ENCODE data around the gene SLC7A14. TPM values are rescaled to one million over a fixed set of nuclear protein-coding genes. Genes with fewer than 3 reads are reported as not detected.

The SLC7A14 gene
- total and polyA plus RNA-seq, 2 experiments from 2014 or later, result 0.05 TPM; not detected in 1

- TF ChIP-seq EZH2 (IDR thresholded peaks at IDR 0.05; ENCODE audit: insufficient read depth, poor library complexity, severe bottlenecking), result no peak
- no peak for TF ChIP-seq EZH2phosphoT487 (IDR thresholded peaks at IDR 0.05; ENCODE audit: insufficient read depth, low read depth)
- Histone ChIP-seq H3K79me2 (ENCODE audit: insufficient read depth) (no peaks in the 10 kb centered on the region), H3F3A (ENCODE audit: insufficient read depth) (no peaks in the 10 kb centered on the region; the same call in 1 of the 2 replicates), H3K27me3 (replicated peaks; ENCODE audit: insufficient read depth) (no peaks in the 10 kb centered on the region), H3K9ac (peak overlapping the region; percentile 27; the same call in 1 of the 2 replicates), H3K9me3 (ENCODE audit: low read depth) (no peaks in the 10 kb centered on the region), H3K9me2 (ENCODE audit: insufficient read depth) (no peaks in the 10 kb centered on the region), H3K4me3 (peak overlapping the region; percentile 30; the same call in 1 of the 2 replicates), H2AFZ (peak overlapping the region; percentile 65), H3K36me3 (ENCODE audit: low read depth) (no peaks in the 10 kb centered on the region), H3K27ac (no peak overlapping the region), H3K4me1 (ENCODE audit: insufficient read depth) (no peaks in the 10 kb centered on the region), H3K4me2 (ENCODE audit: unreplicated experiment) (peak overlapping the region; percentile 57), H4K20me1 (ENCODE audit: insufficient read depth) (no peaks in the 10 kb centered on the region)
- WGBS, 2 experiments (ENCODE audit: low coverage in 1 of 2, low lambda C conversion rate in 2 of 2, missing lambda C conversion rate in 2 of 2), result 58 to 62% methylated on average over 3 of the region's 3 CpGs
- in situ Hi-C loops (cut with MboI), result no loop called here
- DNase-seq, result peak; percentile 16
Measured at GRCh38 chr3:170448584-170448983, 137.3 kb downstream of the SLC7A14 start.

GRCh38 chr3:170443457-170443856 is 142.4 kb downstream of the SLC7A14 start:
- no peak for DNase-seq
- Histone ChIP-seq H3F3A (ENCODE audit: insufficient read depth) (peaks cover 36% of the 10 kb centered on the region), H2AFZ (no peak overlapping the region), H3K9me2 (ENCODE audit: insufficient read depth) (peaks cover 6% of the 10 kb centered on the region; the same call in 1 of the 2 replicates), H3K9me3 (ENCODE audit: low read depth) (no peaks in the 10 kb centered on the region), H3K4me2 (ENCODE audit: unreplicated experiment) (no peak overlapping the region), H3K27me3 (replicated peaks; ENCODE audit: insufficient read depth) (no peaks in the 10 kb centered on the region), H3K4me3 (no peak overlapping the region), H3K36me3 (ENCODE audit: low read depth) (no peaks in the 10 kb centered on the region), H3K4me1 (ENCODE audit: insufficient read depth) (peaks cover 3% of the 10 kb centered on the region; the same call in 1 of the 2 replicates), H4K20me1 (ENCODE audit: insufficient read depth) (no peaks in the 10 kb centered on the region), H3K79me2 (ENCODE audit: insufficient read depth) (no peaks in the 10 kb centered on the region), H3K9ac (no peak overlapping the region), H3K27ac (no peak overlapping the region)
- in situ Hi-C loops (cut with MboI), result no loop called here
- TF ChIP-seq EZH2phosphoT487 (IDR thresholded peaks at IDR 0.05; ENCODE audit: insufficient read depth, low read depth) (no peak), EZH2 (IDR thresholded peaks at IDR 0.05; ENCODE audit: insufficient read depth, poor library complexity, severe bottlenecking) (no peak)

GRCh38 chr3:170442947-170443346 is 142.9 kb downstream of the SLC7A14 start:
- TF ChIP-seq EZH2 (IDR thresholded peaks at IDR 0.05; ENCODE audit: insufficient read depth, poor library complexity, severe bottlenecking) (no peak), EZH2phosphoT487 (IDR thresholded peaks at IDR 0.05; ENCODE audit: insufficient read depth, low read depth) (no peak)
- Histone ChIP-seq H3K9ac (no peak overlapping the region), H3K27me3 (replicated peaks; ENCODE audit: insufficient read depth) (no peaks in the 10 kb centered on the region), H3K4me1 (ENCODE audit: insufficient read depth) (peaks cover 3% of the 10 kb centered on the region; the same call in 1 of the 2 replicates), H3K79me2 (ENCODE audit: insufficient read depth) (no peaks in the 10 kb centered on the region), H3K36me3 (ENCODE audit: low read depth) (no peaks in the 10 kb centered on the region), H3K27ac (no peak overlapping the region), H3K9me2 (ENCODE audit: insufficient read depth) (peaks cover 6% of the 10 kb centered on the region; the same call in 1 of the 2 replicates), H3F3A (ENCODE audit: insufficient read depth) (peaks cover 36% of the 10 kb centered on the region), H3K4me2 (ENCODE audit: unreplicated experiment) (no peak overlapping the region), H3K4me3 (no peak overlapping the region), H4K20me1 (ENCODE audit: insufficient read depth) (no peaks in the 10 kb centered on the region), H3K9me3 (ENCODE audit: low read depth) (no peaks in the 10 kb centered on the region), H2AFZ (no peak overlapping the region)
- in situ Hi-C loops (cut with MboI), result no loop called here
- DNase-seq, result peak; percentile 9

GRCh38 chr3:170441412-170441811 is 144.5 kb downstream of the SLC7A14 start:
- 78 to 80% methylated on average over 4 of the region's 4 CpGs for WGBS, 2 experiments (ENCODE audit: low coverage in 1 of 2, low lambda C conversion rate in 2 of 2, missing lambda C conversion rate in 2 of 2)
- TF ChIP-seq EZH2 (IDR thresholded peaks at IDR 0.05; ENCODE audit: insufficient read depth, poor library complexity, severe bottlenecking) (no peak), EZH2phosphoT487 (IDR thresholded peaks at IDR 0.05; ENCODE audit: insufficient read depth, low read depth) (no peak)

GRCh38 chr3:170440344-170440743 is 145.5 kb downstream of the SLC7A14 start:
- Histone ChIP-seq H3K9me2 (ENCODE audit: insufficient read depth) (peaks cover 6% of the 10 kb centered on the region; the same call in 1 of the 2 replicates), H3K9me3 (ENCODE audit: low read depth) (no peaks in the 10 kb centered on the region), H3K27me3 (replicated peaks; ENCODE audit: insufficient read depth) (no peaks in the 10 kb centered on the region), H3K79me2 (ENCODE audit: insufficient read depth) (no peaks in the 10 kb centered on the region), H4K20me1 (ENCODE audit: insufficient read depth) (no peaks in the 10 kb centered on the region), H3K27ac (no peak overlapping the region), H3K4me2 (ENCODE audit: unreplicated experiment) (no peak overlapping the region), H2AFZ (no peak overlapping the region), H3F3A (ENCODE audit: insufficient read depth) (peaks cover 50% of the 10 kb centered on the region), H3K36me3 (ENCODE audit: low read depth) (peaks cover 24% of the 10 kb centered on the region), H3K4me1 (ENCODE audit: insufficient read depth) (peaks cover 3% of the 10 kb centered on the region; the same call in 1 of the 2 replicates), H3K4me3 (no peak overlapping the region), H3K9ac (no peak overlapping the region)
- in situ Hi-C loops (cut with MboI), result no loop called here
- TF ChIP-seq EZH2phosphoT487 (IDR thresholded peaks at IDR 0.05; ENCODE audit: insufficient read depth, low read depth) (no peak), EZH2 (IDR thresholded peaks at IDR 0.05; ENCODE audit: insufficient read depth, poor library complexity, severe bottlenecking) (no peak)
- DNase-seq, result peak; percentile 48
- WGBS, 2 experiments (ENCODE audit: low coverage in 1 of 2, low lambda C conversion rate in 2 of 2, missing lambda C conversion rate in 2 of 2), result 94 to 99% methylated on average over 2 of the region's 2 CpGs

More at GRCh38 chr3:170441412-170441811, 144.5 kb downstream of the SLC7A14 start:
- DNase-seq, result no peak
- Histone ChIP-seq H3K4me2 (ENCODE audit: unreplicated experiment) (no peak overlapping the region), H3K4me1 (ENCODE audit: insufficient read depth) (peaks cover 3% of the 10 kb centered on the region; the same call in 1 of the 2 replicates), H3K79me2 (ENCODE audit: insufficient read depth) (no peaks in the 10 kb centered on the region), H3K9ac (no peak overlapping the region), H3K27ac (no peak overlapping the region), H3K9me2 (ENCODE audit: insufficient read depth) (peaks cover 6% of the 10 kb centered on the region; the same call in 1 of the 2 replicates), H3K9me3 (ENCODE audit: low read depth) (no peaks in the 10 kb centered on the region), H3K4me3 (no peak overlapping the region), H4K20me1 (ENCODE audit: insufficient read depth) (no peaks in the 10 kb centered on the region), H3K36me3 (ENCODE audit: low read depth) (peaks cover 14% of the 10 kb centered on the region; the same call in 1 of the 2 replicates), H3K27me3 (replicated peaks; ENCODE audit: insufficient read depth) (no peaks in the 10 kb centered on the region), H3F3A (ENCODE audit: insufficient read depth) (peaks cover 41% of the 10 kb centered on the region), H2AFZ (no peak overlapping the region)
- in situ Hi-C loops (cut with MboI), result no loop called here

Data from GM23248 (cell line).